Cardiac fibroblast (primary cell): ENCODE data around the gene FABP7.

Experiments
- DNase-seq, 2 donors: peaks; one replicate each; pipeline versions ENCODE4 v3.0.0 to v3.0.0-alpha.2; 2010; ENCODE audit warnings: low read depth in 2 of 2
- H3K4me3 ChIP-seq, 2 donors: replicated peaks in 1 of 2; 1 replicate in 1 of 2; 2 replicates in 1 of 2; pipeline ENCODE4 v1.5.1; 2011; ENCODE audit warnings: low read depth in 2 of 2, low read length in 2 of 2, mild to moderate bottlenecking in 2 of 2, moderate library complexity in 1 of 2
- CTCF ChIP-seq: IDR thresholded peaks from one replicate; pipeline ENCODE4 v1.5.1; 2011; ENCODE audit warnings: low read depth, mild to moderate bottlenecking, low read length, inconsistent platforms

The FABP7 gene

GRCh38 chr6:122772724-122773415, 6.6 kb upstream of the FABP7 start:
- no peak for TF ChIP-seq CTCF
- H3K4me3 ChIP-seq: no peak overlapping the region
- DNase-seq: no peak

GRCh38 chr6:122775975-122776374, 3.5 kb upstream of the FABP7 start:
- DNase-seq: no peak
- no peak for TF ChIP-seq CTCF
- no peak overlapping the region for H3K4me3 ChIP-seq

- H3K4me3 ChIP-seq: no peak overlapping the region
- TF ChIP-seq CTCF: no peak
Measured at GRCh38 chr6:122778302-122778701, 1.2 kb upstream of the FABP7 start.

GRCh38 chr6:122778985-122779661, 393 bp upstream of the FABP7 start:
- TF ChIP-seq CTCF: no peak
- H3K4me3 ChIP-seq: no peak overlapping the region

More at GRCh38 chr6:122778302-122778701, 1.2 kb upstream of the FABP7 start:
- DNase-seq: no peak

GRCh38 chr6:122780114-122780513, 598 bp downstream of the FABP7 start:
- no peak for TF ChIP-seq CTCF

More at GRCh38 chr6:122778985-122779661, 393 bp upstream of the FABP7 start:
- no peak for DNase-seq

GRCh38 chr6:122781716-122782115, 2.2 kb downstream of the FABP7 start:
- H3K4me3 ChIP-seq: no peak overlapping the region
- no peak for DNase-seq
- no peak for TF ChIP-seq CTCF

More at GRCh38 chr6:122780114-122780513, 598 bp downstream of the FABP7 start:
- H3K4me3 ChIP-seq: no peak overlapping the region
- DNase-seq: no peak
